Smooth muscle cell of the coronary artery (primary cell): ENCODE measurements around the gene RUSC1. TPM values are rescaled to one million over a fixed set of nuclear protein-coding genes. Genes with fewer than 3 reads are reported as not detected.

Source experiments
- total RNA-seq: library from RNA; depleted of rRNA; stranded (reverse); fragments of >200 nt; gene quantifications from 2 replicates; pipeline ENCODE4 v1.2.3, GENCODE V29; 2014; ENCODE audit warnings: low replicate concordance

Gene RUSC1
- total RNA-seq: 6.0 and 8.2 TPM in 2 replicates

GRCh38 chr1:155320661-155321617, at the start of gene RUSC1:
Gene RUSC1, plus strand, starts transcription at chr1:155320894. Its CDS starts 880 bp downstream, at chr1:155321774.

GRCh38 chr1:155273343-155274245, 47.1 kb upstream of the RUSC1 start, which contains the start of gene CLK2:
Gene CLK2, minus strand, starts transcription at chr1:155273504. Its CDS starts 2,527 bp downstream, at chr1:155270977.

GRCh38 chr1:155277070-155277901, 43.4 kb upstream of the RUSC1 start, which contains the start of gene HCN3:
Gene HCN3, plus strand, starts transcription at chr1:155277463. Its CDS starts 128 bp downstream, at chr1:155277591.

GRCh38 chr1:155301342-155301841, 19.3 kb upstream of the RUSC1 start, which contains the start of gene PKLR:
Gene PKLR, minus strand, starts transcription at chr1:155301438. Its CDS starts 43 bp downstream, at chr1:155301395.

GRCh38 chr1:155308493-155309422, 11.9 kb upstream of the RUSC1 start, which contains the start of gene FDPS:
Gene FDPS, plus strand, starts transcription at chr1:155308866. Its CDS starts 924 bp downstream, at chr1:155309790.

Other genes starting within 250 kb of the RUSC1 start
- 0.35 and 0.90 TPM in 2 replicates for gene EFNA3, start 242.1 kb upstream of the RUSC1 start, total RNA-seq
- 0.23 and 4.9 TPM in 2 replicates for gene EFNA1, start 193.0 kb upstream of the RUSC1 start, total RNA-seq
- 17.9 and 32.0 TPM in 2 replicates for gene SLC50A1, start 185.0 kb upstream of the RUSC1 start, total RNA-seq
- gene DPM3, start 180.4 kb upstream of the RUSC1 start, total RNA-seq: 27.5 and 42.7 TPM in 2 replicates
- gene KRTCAP2, start 147.6 kb upstream of the RUSC1 start, total RNA-seq: 86.9 and 102 TPM in 2 replicates
- gene TRIM46, start 147.0 kb upstream of the RUSC1 start, total RNA-seq: 1.5 and 3.5 TPM in 2 replicates
- gene THBS3, start 113.0 kb upstream of the RUSC1 start, total RNA-seq: 35.0 and 52.5 TPM in 2 replicates
- 30.1 and 45.6 TPM in 2 replicates for gene MTX1, start 112.2 kb upstream of the RUSC1 start, total RNA-seq
- 2.5 and 3.6 TPM in 2 replicates for gene ENTREP3, start 65.4 kb upstream of the RUSC1 start, total RNA-seq
- 16.7 and 30.7 TPM in 2 replicates for gene SCAMP3, start 58.5 kb upstream of the RUSC1 start, total RNA-seq
- 27.1 and 64.4 TPM in 2 replicates for gene CLK2, start 47.4 kb upstream of the RUSC1 start, total RNA-seq
- 0.53 and 1.5 TPM in 2 replicates for gene HCN3, start 43.4 kb upstream of the RUSC1 start, total RNA-seq
- gene PKLR, start 19.5 kb upstream of the RUSC1 start, total RNA-seq: not detected in 2 replicates
- gene FDPS, start 12.0 kb upstream of the RUSC1 start, total RNA-seq: 100 and 279 TPM in 2 replicates
- gene ASH1L, start 241.9 kb downstream of the RUSC1 start, total RNA-seq: 18.9 and 30.5 TPM in 2 replicates